HG02571 (cell line): ENCODE measurements around the gene ANKRD29.
"Not testable (repeated sequence)": the region's sequence is repeated elsewhere in the genome, so short reads cannot be mapped to it uniquely, and the experiment has no call there.

Source experiments
- ATAC-seq: cut with Tn5 transposase; IDR thresholded peaks from one replicate; pipeline ENCODE4 v1.9.1; 2021; ENCODE audit warnings: mild to moderate bottlenecking, moderate library complexity; ENCODE audit not compliant: unreplicated experiment

The ANKRD29 gene

DNA sequence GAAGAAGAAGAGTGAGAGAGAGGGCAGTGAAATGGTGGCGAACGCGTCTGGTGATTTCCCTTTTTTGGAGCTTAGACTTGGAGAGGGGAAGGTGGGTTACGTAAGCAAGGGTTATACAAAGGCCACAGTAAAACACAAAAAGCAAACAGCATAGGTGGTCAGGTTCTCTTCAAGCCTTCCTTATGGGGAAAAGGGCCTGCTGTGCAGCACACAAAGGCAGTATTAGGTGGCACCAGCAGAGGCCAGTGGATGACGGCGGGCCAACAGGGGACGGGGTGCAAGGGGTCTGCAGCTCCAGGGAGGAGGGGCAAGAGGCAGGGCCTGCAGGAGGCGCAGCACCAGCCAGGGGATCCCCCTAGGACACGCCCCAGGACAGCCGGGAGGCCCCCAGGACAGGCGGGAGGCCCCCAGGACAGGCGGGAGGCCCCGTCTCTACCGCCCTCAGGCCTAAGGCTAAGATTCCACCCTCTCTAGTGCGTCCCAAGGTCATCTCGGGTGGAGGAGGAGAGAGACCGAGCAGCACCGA is 43.8 kb downstream of the ANKRD29 start:
- peak; percentile 35 for ATAC-seq

DNA sequence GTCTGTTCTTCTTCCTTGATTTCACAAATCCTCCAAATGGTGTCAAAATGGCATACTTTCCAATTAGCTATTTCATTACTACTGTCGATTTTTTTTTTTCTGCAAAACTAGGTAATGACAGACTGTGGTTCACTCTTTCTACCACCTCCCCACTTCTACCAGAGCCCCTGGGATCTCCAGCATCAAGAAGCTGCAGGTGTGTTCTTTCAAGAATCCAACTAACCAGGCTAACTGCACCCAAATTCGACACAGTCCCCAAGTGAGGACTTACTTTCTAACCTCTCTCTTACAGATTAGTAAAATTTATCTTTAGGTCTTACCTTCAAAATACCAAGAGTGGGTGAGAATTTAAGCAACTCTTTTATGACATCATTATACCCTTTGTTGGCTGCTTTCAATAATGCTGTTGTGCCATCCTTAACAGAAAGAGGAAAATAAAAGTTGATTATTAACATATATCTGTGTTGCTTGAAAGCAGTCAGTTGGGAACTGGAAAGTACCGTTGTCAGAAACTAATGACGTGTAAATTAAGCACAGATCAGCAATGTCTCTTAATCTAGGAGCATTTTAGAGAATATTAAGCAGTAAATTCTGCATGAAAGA is 45.2 kb downstream of the ANKRD29 start:
- peak; percentile 45 for ATAC-seq

DNA sequence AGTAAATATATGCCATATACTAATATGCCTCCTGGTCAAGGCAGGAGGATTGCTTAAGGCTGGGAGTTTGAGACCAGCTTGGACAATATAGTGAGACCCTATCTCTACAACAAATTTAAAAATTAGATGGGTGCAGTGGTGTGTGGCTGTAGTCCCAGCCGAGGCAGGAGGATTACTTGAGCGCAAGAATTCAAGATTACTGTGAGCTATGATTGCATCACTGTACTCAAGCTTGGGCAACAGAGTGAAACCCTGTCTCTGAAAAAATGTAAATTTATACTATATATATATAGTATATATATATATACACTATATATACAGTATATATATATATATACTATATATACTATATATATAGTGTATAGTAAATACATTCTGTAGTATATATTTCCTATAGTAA is 46.5 kb downstream of the ANKRD29 start:
- no peak for ATAC-seq

DNA sequence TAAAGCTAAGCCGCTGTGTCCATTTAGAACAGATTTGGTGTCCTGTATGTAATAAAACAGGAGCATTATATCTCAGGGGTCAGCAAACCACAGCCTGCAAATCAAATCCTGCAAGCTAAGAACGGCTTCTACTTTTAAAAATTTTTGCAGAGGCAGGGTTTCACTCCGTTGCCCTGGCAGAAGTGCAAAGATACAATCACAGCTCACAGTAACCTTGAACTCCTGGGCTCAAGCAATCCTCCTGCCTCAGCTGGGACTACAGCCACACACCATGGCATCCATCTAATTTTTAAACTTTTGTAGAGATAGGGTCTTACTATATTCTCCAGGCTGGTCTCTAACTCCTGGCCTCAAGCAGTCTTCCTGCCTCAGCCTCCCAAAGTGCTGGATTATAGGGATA is 47.8 kb downstream of the ANKRD29 start:
- ATAC-seq, result no peak

DNA sequence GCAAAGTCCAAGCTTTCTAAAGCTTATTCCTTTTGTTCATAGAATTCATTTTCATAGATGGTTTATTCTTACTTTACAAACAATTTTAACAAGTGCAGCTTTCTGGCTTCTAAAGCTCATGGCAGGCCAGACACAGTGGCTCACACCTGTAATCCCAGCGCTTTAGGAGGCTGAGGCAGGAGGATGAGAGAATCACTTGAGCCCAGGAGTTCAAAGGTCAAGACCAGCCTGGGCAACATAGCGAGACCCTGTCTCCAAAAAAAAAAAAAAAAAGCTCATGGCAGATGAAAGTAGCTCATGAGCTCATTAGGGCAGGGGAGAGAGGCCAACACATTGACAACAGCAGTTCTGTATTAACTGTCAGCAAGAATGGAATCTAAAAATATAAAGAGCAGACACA is 48.3 kb downstream of the ANKRD29 start:
- no peak for ATAC-seq

DNA sequence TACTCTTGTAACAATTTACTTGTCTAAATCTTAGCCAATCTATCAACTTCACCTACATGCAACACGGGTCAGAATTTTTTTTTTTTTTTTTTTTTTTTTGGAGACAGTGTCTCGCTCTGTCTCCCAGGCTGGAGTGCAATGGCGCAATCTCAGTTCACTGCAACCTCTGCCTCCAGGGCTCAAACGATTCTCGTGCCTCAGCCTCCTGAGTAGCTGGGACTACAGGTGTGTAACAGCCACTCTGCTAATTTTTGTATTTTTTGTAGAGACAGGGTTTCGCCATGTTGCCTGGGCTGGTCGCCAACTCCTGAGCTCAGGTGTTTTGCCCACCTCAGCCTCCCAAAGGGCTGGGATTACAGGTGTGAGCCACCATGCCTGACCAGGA is 49.6 kb downstream of the ANKRD29 start:
- ATAC-seq, result not testable (repeated sequence)

DNA sequence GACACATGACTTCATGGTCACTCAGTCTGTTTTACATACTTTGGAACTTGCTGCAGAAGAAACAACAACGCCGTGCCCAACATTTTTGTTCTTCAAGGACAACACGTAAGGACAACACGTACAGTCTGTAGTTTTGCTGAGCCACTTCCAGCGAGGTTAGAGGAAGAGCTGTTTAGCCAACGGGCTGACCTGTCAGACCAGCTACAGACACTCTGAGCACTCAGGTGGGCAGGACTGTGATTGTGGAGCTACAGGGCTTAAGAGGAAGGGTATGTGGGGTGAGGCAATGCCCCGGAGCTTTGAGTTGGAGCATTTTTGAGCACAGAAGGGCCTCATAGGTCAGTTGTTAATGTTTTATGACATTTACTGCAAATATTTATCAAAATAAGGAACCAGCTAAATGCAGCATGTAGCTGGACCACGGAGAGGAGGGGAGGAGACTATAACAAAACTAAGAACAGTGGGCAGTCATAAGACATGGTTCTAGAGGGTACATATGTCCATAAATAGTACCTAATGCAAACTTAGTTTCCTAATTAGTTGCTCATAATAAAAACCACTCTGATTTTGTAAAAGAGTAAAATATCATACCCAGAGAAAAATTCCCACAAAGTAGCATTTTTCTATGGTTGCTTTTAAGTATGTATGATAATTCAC is 50.1 kb downstream of the ANKRD29 start:
- ATAC-seq, result no peak

DNA sequence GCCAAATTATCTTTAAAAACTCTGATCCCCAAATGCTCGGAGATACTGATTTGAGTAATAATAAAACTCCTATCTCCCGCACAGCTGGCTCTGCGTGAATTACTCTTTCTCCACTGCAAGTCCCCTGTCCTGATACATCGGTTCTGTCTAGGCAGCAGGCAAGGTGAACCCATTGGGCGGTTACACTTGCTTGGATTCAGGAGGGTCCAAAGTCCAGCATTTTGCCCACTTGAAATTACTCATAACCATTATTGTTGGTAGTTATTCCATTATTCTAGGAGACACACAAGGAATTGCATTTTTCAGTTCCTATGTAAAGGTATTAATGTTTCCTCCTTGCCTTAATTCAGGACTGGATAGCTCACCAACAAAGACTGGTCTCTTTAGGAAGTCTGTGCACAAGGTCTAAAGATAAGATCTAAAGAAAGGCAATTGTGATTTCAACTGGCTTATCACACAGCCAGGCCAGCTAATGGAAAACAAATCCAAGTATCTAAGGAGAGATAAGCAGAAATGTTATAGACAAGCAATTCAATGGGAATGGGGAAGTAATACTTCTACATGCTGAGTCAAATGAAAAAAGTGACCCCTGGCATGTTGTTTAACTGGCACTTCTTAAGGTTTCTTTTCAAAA is 53.2 kb downstream of the ANKRD29 start:
- no peak for ATAC-seq

DNA sequence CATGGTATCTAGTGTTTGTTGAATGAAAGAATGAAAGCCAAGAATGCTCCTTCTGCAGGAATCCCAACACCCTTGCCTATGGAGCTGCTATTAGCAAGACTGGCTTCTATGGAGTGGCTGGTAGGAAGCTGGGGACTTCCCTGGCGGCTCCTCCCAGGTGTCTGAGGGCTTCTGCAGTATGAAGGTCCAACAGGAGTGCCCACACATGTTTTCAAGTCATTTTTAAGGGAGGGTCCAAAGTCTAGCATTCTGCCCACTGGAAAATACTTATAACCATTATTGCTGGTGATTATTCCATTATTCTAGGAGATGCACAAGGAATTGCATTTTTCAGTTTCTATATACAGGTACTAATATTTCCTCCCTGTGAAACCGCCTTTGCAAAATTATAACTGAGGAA is 54.5 kb downstream of the ANKRD29 start:
- ATAC-seq, result no peak

DNA sequence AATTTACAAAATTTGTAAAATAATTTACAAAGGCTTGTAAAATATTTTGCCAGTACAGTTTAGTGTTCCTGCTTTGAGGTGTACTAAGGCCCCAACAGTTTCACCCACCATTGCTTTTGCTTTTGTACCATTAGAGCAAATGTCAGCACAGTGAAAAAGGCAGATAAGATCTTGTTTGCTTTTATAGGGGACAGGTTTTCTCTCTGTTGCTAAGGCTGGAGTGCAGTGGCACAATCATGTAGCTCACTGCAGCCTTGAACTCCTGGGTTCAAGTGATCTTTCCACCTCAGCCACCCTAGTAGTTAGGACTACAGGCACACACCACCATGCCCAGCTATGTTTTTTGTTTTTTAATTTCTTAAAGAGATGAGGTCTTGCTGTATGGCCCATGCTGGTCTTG is 56.8 kb downstream of the ANKRD29 start:
- ATAC-seq, result no peak

DNA sequence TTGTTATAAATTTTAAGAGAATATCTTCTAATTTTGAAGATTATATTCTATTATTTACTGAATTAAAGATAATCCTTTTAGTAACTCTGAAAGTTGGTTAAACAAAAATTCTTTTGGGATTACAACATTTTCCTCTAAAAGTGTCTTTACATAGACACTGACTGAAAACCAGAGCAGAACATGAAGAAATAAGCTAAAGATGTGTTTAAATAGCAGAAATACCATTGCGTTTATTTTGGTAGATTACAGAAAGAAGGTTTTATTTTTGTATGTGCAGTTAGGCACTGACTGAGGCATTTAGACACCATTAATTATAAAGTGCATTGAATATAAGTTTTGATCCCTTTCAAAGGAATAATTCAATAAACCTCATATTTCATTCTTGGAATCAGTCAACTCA is 62.9 kb downstream of the ANKRD29 start:
- ATAC-seq, result no peak

DNA sequence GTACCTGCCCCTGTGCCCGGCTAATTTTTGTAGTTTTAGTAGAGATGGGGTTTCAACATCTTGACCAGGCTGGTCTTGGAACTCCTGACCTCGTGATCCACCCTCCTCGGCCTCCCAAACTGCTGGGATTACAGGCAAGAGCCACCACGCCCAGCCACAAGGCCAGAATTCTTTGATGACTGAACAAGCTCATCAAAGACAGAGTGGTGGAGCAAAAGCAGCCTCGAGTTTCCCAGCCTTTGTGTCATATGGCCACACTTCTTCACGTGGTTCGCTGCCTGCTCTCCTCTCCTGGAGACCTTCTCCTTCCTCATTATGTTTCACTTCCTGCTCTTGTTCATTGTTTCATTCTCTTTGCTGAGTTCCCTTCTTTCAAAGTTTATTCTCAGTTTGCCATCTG is 66.5 kb downstream of the ANKRD29 start:
- ATAC-seq, result no peak

DNA sequence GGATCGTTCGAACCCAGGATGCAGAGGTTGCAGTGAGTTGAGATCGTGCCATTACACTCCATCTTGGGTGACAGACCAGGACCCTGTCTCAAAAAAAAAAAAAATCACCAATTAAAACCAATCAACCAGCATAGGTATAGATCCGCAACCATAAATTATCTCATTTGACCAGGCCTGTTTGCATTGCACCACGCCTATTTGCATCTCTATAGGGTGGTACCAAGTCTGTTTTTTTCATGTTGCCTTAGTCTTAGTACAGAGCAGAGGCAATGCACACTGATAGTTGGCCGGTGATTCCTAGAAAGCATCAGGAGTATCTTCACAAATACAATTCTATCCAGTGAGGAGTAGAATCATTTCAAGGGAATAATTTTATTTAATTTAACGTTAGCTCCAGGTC is 67.1 kb downstream of the ANKRD29 start:
- no peak for ATAC-seq

DNA sequence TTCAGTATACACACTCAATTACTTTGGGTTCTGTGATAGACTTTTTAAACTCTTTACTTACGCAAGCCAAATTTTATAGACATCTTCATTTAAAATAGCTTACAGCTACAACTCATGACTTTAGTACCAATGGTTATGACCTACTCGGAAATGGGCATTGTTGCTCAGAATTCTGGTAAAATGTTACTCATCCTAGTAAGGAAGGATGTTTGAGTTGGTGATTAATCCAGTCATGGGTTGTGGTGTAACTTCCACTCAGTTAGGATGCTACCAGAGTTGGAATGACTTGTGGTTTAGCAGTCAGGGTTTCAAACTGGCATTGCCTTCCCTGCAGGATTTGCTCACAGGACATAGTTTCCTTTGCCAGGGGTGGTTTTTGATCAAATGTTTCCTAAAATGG is 69.0 kb downstream of the ANKRD29 start:
- ATAC-seq, result no peak

DNA sequence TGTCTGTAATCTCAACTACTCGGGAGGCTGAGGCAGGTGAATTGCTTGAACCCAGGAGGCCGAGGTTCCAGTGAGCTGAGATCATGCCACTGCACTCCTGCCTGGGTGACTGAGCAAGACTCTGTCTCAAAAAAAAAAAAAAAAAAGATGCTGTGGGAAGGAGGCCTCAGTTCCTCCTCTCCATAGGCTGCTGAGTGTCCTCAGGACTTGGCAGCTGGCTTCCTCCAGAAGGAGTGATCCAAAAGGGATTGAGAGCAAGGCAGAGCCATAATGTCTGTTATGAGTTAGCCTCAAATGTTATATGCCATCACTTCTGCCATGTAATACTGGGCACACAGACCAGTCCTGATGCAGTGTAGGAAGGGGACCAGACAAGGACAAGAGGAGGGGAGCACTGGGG is 69.8 kb downstream of the ANKRD29 start:
- no peak for ATAC-seq

DNA sequence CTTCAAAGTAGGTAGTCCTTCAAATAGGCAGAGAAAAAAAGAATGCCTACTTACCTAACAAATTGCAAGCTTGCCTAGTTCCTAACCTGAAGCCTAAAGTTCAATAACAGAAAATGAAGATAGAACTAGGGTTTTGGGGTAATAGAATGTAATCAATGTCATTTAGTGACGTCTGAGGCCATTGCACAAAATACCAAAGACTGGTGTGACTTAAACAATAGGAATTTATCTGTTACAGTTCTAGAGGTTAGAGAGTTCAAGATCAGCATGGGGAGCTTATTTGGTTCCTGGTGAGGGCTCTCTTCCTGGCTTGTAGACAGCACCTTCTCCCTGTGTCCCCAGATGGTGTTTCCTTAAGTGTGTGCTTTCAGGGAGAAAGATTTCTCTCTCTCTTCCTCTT is 71.7 kb downstream of the ANKRD29 start:
- ATAC-seq, result no peak

DNA sequence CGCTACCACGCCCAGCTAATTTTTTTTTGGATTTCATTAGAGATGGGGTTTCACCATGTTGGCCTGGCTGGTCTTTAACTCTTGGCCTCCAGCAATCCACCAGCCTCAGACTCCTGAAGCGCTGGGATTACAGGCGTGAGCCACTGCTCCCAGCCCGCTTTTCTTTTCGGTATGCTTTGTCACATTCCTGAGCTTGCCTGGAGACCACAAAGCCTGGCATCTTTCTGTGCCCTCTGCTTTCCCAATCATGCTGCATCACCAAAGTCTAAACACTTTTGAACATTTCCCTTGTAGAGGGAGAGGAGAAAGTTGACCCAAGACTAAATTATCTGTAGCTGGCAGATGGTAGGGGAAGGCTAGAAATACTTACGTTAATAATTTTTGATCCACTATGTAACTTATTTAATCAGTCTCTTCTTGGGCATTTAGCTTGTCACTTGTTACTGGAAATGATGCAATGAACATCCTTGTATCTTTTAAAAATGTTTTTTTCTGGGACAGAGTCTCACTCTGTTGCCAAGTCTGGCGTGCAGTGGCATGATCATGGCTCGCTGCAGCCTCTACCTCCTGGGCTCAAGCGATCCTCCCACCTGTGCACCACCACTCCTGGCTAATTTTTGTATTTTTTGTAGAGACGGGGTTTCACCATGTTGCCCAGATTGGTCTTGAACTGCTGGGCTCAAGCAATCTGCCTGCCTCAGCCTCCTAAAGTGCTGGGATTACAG is 73.7 kb downstream of the ANKRD29 start:
- ATAC-seq, result no peak

DNA sequence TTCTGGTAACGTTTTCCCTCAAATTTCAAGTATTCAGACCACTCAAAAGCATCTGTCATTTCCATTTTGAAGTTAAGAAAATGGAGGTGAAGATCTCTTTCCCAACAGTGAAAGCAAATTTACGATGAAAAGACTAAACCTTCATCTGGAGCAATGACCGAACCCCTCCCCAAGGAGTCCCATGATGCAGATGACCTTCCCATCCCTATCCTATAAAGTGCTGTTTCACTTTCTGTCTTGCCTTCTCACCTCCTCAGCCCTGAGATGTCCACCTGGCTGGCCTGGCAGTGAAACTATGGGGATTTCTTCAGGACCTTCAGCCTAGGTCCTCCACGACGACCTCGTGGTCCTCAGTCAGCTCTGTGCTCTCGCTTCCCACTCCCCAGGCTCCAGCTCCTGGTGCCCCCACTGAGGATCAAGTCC is 75.5 kb downstream of the ANKRD29 start:
- ATAC-seq, result no peak

DNA sequence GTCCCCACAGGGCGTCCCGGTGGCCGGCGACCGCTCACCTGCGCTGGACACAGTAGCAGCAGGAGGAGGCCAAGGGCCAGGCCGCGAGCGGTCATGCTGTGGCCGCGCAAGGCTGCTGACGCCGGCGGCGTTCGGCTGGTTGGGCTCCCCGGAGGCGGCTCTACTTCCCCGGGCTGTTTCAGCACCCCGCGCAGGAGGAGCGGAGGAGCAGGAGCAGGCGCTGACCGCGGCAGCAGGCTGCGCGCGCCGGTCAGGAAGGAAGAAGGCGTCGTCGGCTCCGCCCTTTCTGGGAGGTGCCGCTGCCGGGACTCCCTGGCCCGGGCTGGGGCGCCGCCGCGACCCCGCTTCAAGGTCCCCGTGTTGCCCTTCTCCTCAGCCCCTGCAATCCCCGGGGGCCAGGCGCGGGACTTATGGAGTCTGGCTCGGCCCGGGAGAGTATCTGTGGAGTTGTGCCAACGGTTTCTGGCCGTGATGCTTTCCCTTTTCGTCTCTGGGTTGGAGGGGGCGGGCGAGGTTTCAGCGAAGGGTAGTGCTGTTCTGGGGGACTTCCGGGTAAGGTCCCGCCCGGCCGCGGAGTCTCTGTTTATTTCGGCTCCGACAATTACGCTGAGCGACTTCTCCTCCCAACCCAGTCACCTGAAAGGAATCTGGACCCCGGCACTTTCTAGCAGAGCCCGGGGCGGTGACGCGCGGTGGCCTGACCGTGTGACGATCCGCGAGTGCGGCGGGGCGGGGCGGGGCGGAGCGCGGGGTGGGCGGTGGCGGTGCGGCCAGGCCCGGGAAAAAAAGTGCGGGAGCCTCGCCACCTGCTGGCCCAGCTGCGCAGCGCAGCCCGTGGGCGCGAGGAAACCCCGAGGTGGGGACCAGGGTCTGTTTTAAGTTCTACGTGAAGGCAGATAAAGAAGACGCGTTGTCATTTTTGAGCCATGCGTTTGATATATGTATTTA is 76.2 kb downstream of the ANKRD29 start, which contains the start of gene NPC1:
NPC1 (minus strand) TSS at position 258 of the 948 bp plus-strand sequence; CDS start at position 95, 163 bp downstream.
- ATAC-seq, result peak; percentile 92

DNA sequence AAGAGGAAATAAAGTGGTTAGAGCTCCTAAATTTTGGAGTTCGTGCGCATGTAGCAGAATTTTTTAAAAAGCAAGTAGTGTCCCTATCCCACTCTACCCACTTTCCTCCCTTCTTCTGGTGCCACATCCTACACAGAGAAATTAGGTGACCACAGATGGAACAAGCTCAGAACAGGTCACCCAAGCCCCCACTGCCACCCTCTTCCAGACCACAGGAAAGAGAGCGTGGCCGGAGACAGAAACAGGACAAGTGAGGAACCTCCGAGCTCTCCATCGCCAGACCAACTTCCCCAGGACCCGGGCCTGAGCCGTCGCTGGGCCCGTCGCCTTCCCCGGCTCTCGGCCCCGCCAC is 76.8 kb downstream of the ANKRD29 start:
- ATAC-seq, result peak; percentile 24
